ENCODE data around the gene TBR1.

TBR1 gene

GRCh38 chr2:161415034-161415986, 787 bp upstream of the TBR1 start:
- DNase-seq: no peak

- no peak for DNase-seq
Observed at GRCh38 chr2:161416708-161417437, 776 bp downstream of the TBR1 start.

- DNase-seq: no peak
Observed at GRCh38 chr2:161417438-161418274, 1.6 kb downstream of the TBR1 start.

- DNase-seq: no peak
Observed at GRCh38 chr2:161418275-161418714, 2.2 kb downstream of the TBR1 start.

GRCh38 chr2:161418715-161419637, 2.9 kb downstream of the TBR1 start:
- no peak for DNase-seq

GRCh38 chr2:161419638-161420190, 3.6 kb downstream of the TBR1 start:
- no peak for DNase-seq

- no peak for DNase-seq
Observed at GRCh38 chr2:161420406-161421074, 4.4 kb downstream of the TBR1 start.

- no peak for DNase-seq
Observed at GRCh38 chr2:161421686-161422085, 5.6 kb downstream of the TBR1 start.

- no peak for DNase-seq
Observed at GRCh38 chr2:161422816-161423403, 6.8 kb downstream of the TBR1 start.

- no peak for DNase-seq
Observed at GRCh38 chr2:161423421-161424393, 7.6 kb downstream of the TBR1 start.

- DNase-seq: no peak
Observed at GRCh38 chr2:161424394-161424769, 8.3 kb downstream of the TBR1 start.

- DNase-seq: no peak
Observed at GRCh38 chr2:161424891-161425727, 9.0 kb downstream of the TBR1 start.

GRCh38 chr2:161425728-161426454, 9.8 kb downstream of the TBR1 start:
- DNase-seq: no peak

- no peak for DNase-seq
Observed at GRCh38 chr2:161426455-161426921, 10.4 kb downstream of the TBR1 start.

GRCh38 chr2:161426922-161427663, 11.0 kb downstream of the TBR1 start:
- no peak for DNase-seq

GRCh38 chr2:161427664-161428587, 11.8 kb downstream of the TBR1 start:
- DNase-seq: no peak

Measured in CD4-positive, alpha-beta T cell treated with Interleukin-17A for 1 hour (primary cell).